IMR-90 (cell line): Measurements from ENCODE around the gene RNF145.

Experiments used
- CTCF ChIP-seq: conservative IDR thresholded peaks from 2 replicates; pipeline ENCODE4 v1.5.1; 2012; ENCODE audit warnings: mild to moderate bottlenecking, low read depth, low read length, improper control_type of control experiment
- MXI1 ChIP-seq: IDR thresholded peaks from 2 replicates; pipeline ENCODE4 v1.6.1; 2012; ENCODE audit warnings: low read depth, mild to moderate bottlenecking, low read length, moderate library complexity, borderline replicate concordance
- POLR2A ChIP-seq: IDR thresholded peaks from 2 replicates; pipeline ENCODE4 v1.6.1; 2012; ENCODE audit warnings: mild to moderate bottlenecking, low read depth, low read length
- RFX5 ChIP-seq: IDR thresholded peaks from 2 replicates; pipeline ENCODE4 v1.8.0; 2012; ENCODE audit warnings: low read depth, mild to moderate bottlenecking, low read length, moderate library complexity
- SMC3 ChIP-seq: fragments of 150-350 bp; IDR thresholded peaks from 2 replicates; pipeline ENCODE4 v1.6.1; 2016; ENCODE audit warnings: low read depth, mild to moderate bottlenecking, antibody characterized with exemption, low read length, moderate library complexity

- TF ChIP-seq CTCF = no peak
- TF ChIP-seq SMC3 = no peak
- no peak for TF ChIP-seq POLR2A
- no peak for TF ChIP-seq MXI1
- no peak for TF ChIP-seq RFX5
These were observed 6.0 kb downstream of the RNF145 start for GRCh38 chr5:159203351-159203750.
